ENCODE results near the gene SIK2. TPM values are rescaled to one million over a fixed set of nuclear protein-coding genes. Genes with fewer than 3 reads are reported as not detected.

The SIK2 gene
- total RNA-seq, 1 donor from 2014 or later, result 26.3 TPM

DNA sequence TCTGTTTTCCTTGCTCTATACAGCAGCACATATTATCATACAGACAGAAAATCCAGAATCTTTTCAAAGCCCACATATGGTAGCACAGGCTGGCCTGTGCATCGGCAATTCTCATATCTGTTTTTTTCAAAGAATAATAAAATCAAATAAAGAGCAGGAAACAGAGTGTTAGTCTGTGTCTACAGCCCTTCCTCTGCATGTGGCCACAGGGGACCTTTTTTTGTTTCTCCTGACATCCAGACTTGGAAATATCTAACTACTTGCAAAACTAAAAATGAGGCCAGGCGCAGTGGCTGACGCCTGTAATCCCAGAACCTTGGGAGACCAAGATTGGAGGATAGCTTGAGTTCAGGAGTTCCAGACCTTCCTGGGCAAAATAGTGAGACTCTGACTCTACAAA is 41.4 kb upstream of the SIK2 start:
- TF ChIP-seq, protein P1, sequence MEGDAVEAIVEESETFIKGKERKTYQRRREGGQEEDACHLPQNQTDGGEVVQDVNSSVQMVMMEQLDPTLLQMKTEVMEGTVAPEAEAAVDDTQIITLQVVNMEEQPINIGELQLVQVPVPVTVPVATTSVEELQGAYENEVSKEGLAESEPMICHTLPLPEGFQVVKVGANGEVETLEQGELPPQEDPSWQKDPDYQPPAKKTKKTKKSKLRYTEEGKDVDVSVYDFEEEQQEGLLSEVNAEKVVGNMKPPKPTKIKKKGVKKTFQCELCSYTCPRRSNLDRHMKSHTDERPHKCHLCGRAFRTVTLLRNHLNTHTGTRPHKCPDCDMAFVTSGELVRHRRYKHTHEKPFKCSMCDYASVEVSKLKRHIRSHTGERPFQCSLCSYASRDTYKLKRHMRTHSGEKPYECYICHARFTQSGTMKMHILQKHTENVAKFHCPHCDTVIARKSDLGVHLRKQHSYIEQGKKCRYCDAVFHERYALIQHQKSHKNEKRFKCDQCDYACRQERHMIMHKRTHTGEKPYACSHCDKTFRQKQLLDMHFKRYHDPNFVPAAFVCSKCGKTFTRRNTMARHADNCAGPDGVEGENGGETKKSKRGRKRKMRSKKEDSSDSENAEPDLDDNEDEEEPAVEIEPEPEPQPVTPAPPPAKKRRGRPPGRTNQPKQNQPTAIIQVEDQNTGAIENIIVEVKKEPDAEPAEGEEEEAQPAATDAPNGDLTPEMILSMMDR (IDR thresholded peaks at IDR 0.05), result no peak
- H3K4me1 ChIP-seq, result peaks cover 4% of the 10 kb centered on the region
- H3K36me3 ChIP-seq, result peaks cover 7% of the 10 kb centered on the region
- no peak overlapping the region for H3K27ac ChIP-seq
- H3K4me3 ChIP-seq, result no peak overlapping the region
- H3K9me3 ChIP-seq, result no peaks in the 10 kb centered on the region
- intact Hi-C loops (cut with DNase I), result no loop called here
- DNase-seq (no peak), ATAC-seq (no peak)
- no peaks in the 10 kb centered on the region for H3K27me3 ChIP-seq (ENCODE audit: low read depth)

DNA sequence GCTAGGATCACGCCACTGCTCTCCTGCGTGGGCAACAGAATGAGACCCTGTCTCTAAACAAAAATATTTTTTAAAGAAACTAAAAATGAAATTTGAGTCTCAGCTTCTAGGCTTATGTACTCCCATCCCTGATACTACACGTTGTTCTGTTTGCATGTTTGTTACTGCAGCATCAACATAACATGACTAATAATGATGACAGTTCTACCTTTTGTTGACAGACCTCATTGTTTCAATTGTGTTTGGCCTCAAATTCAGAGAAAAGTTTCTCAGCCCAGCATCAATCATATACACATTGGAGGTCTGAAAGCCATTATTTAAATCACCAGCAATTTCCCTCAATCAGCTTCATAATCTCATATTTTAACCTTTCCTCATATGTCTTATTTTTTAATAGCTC is 40.9 kb upstream of the SIK2 start:
- DNase-seq (no peak), ATAC-seq (no peak)
- Histone ChIP-seq H3K27ac (no peak overlapping the region), H3K36me3 (peaks cover 7% of the 10 kb centered on the region), H3K4me3 (no peak overlapping the region), H3K27me3 (ENCODE audit: low read depth) (no peaks in the 10 kb centered on the region), H3K4me1 (peaks cover 4% of the 10 kb centered on the region), H3K9me3 (no peaks in the 10 kb centered on the region)
- intact Hi-C loops (cut with DNase I), result no loop called here
- TF ChIP-seq, protein P1 (IDR thresholded peaks at IDR 0.05), result no peak

DNA sequence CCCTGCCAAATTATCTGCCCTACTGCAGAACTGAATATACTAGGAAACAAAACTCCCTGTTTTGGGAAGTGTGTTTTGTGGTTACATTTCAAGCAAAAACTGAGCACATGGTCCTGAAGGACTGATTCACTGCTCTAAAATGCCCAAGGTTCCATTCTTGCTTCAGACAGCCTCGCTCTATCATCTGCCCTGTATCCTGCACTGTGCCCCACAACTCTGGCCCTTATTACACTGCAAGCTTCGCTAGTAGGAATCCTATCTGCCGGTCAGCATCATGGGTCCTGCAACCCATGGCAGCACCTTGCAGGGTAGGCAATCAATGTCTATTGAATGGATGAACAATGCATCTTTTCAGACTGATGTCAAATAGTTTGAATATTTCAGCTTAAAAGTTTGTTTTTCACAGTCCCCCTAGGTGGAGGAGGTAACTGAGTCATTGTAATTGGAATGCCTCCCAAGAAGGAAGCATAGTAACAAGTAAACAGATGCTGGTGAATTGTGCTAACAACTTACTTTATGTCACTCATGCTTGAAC is 40.4 kb upstream of the SIK2 start:
- ATAC-seq (no peak), DNase-seq (no peak)
- H3K4me1 ChIP-seq, result peaks cover 4% of the 10 kb centered on the region
- TF ChIP-seq, protein P1 (IDR thresholded peaks at IDR 0.05), result no peak
- intact Hi-C loops (cut with DNase I), result no loop called here
- no peak overlapping the region for H3K27ac ChIP-seq
- peaks cover 7% of the 10 kb centered on the region for H3K36me3 ChIP-seq
- no peaks in the 10 kb centered on the region for H3K9me3 ChIP-seq
- H3K4me3 ChIP-seq, result no peak overlapping the region
- no peaks in the 10 kb centered on the region for H3K27me3 ChIP-seq (ENCODE audit: low read depth)

DNA sequence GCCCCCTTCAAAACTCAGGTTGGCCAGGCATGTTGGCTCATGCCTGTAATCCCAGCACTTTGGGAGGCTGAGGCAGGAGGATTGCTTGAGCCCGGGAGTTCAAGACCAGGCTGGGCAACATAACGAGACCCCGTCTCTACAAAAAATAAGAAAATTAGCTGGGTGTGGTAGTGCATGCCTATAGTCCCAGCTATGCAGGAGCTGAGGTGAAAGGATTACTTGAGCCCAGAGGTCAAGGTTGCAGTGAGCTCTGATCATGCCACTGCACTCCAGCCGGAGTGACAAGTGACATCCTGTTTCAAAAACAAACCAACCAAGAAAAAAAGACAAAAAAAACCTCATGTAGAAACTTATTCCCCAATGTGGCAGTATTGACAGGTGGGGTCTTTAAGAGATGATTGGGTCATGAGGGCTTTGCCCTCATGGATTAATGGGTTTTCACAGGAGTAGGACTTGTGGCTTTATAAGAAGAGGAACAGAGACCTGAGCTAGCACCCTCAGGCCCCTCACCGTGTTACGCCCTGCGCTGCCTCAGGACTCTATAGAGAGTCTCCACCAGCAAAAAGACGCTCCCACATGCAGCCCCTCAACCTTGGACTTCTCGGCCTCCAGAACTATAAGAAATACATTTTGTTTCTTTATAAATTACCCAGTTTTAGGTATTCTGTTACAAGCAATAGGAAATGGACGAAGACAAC is 39.4 kb upstream of the SIK2 start:
- intact Hi-C loops (cut with DNase I), result no loop called here
- TF ChIP-seq, protein P1 (IDR thresholded peaks at IDR 0.05), result no peak
- DNase-seq, result no peak

DNA sequence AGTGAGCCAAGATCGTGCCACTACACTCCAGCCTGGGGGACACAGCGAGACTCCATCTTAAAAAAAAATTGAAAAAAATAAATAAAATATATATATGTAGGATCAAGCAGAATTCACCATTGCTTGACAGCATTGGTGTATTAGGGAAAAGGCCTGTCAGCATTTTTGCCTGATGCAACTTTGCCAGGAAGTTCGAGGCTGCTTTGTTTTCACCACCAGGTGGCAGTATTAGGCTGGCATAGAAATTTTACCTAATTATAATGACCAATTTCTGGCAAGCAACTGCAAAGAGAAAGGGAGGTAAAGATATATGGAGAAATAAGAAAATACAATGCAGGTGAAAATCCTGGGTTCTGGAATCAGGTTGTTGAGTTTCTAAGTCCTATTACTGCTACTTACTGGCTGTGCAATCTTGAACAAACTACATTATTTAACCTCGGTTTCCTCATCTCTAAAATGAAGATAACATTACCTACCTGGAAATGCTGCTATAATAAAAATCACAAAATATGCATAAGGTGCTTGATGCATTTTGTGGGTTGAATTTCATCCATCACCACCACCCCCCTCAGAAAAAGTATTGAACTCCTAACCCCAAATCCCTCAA is 37.0 kb upstream of the SIK2 start:
- peak; percentile 58 to 74 for ATAC-seq
- intact Hi-C loops (cut with DNase I), result no loop called here

More for the DNA sequence above, 39.4 kb upstream of the SIK2 start:
- Histone ChIP-seq H3K36me3 (peaks cover 7% of the 10 kb centered on the region), H3K4me1 (no peaks in the 10 kb centered on the region), H3K27ac (no peak overlapping the region), H3K9me3 (no peaks in the 10 kb centered on the region), H3K27me3 (ENCODE audit: low read depth) (no peaks in the 10 kb centered on the region), H3K4me3 (no peak overlapping the region)
- no peak for ATAC-seq

More for the DNA sequence above, 37.0 kb upstream of the SIK2 start:
- Histone ChIP-seq H3K4me1 (no peaks in the 10 kb centered on the region), H3K36me3 (peaks cover 5% of the 10 kb centered on the region), H3K9me3 (no peaks in the 10 kb centered on the region), H3K27me3 (ENCODE audit: low read depth) (no peaks in the 10 kb centered on the region), H3K4me3 (no peak overlapping the region), H3K27ac (no peak overlapping the region)
- no peak for DNase-seq
- TF ChIP-seq, protein P1 (IDR thresholded peaks at IDR 0.05), result peak; percentile 92

All from lower lobe of right lung (tissue), 2 donors.